Measurements from ENCODE around the gene SOD2. TPM values are rescaled to one million over a fixed set of nuclear protein-coding genes. Genes with fewer than 3 reads are reported as not detected.

Gene SOD2
- total RNA-seq, 2 experiments from 2014 or later: 36.4 to 49.2 TPM

DNA sequence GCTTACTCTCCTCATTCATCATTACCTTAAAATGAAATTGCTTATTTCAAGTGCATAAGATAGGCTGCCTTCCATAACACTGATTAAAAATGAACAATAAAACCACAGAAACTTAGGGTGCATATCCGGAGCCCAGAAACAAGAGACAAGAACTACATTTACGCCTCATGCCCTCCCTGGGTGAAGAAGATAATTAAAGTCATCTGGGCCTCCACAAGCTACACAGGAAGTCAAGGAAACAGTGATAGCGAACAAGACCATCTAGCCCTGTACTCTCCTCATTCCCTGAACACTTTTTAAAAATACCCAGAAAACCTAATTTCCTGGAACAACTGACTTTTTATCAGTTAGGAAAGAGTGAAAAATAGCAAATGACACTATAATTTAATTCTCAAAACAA, 6.3 kb downstream of the SOD2 start:
- H3K36me3 ChIP-seq (ENCODE audit: insufficient read depth, low read length): peaks cover 69% of the 10 kb centered on the region
- ChIA-PET POLR2A (no interaction called here), CTCF (ENCODE audit: unreplicated experiment) (no interaction called here)
- H3K27ac ChIP-seq (ENCODE audit: low read depth, low read length, poor library complexity, severe bottlenecking): no peak overlapping the region
- intact Hi-C loops (cut with micrococcal nuclease; ENCODE audit: unreplicated experiment): no loop called here
- BruUV-seq (replicated peaks): no TSS peak
- TF ChIP-seq, protein P1, sequence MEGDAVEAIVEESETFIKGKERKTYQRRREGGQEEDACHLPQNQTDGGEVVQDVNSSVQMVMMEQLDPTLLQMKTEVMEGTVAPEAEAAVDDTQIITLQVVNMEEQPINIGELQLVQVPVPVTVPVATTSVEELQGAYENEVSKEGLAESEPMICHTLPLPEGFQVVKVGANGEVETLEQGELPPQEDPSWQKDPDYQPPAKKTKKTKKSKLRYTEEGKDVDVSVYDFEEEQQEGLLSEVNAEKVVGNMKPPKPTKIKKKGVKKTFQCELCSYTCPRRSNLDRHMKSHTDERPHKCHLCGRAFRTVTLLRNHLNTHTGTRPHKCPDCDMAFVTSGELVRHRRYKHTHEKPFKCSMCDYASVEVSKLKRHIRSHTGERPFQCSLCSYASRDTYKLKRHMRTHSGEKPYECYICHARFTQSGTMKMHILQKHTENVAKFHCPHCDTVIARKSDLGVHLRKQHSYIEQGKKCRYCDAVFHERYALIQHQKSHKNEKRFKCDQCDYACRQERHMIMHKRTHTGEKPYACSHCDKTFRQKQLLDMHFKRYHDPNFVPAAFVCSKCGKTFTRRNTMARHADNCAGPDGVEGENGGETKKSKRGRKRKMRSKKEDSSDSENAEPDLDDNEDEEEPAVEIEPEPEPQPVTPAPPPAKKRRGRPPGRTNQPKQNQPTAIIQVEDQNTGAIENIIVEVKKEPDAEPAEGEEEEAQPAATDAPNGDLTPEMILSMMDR (conservative IDR thresholded peaks at IDR 0.05; ENCODE audit: low read length): no peak
- TF ChIP-seq EZH2phosphoT487 (IDR thresholded peaks at IDR 0.05; ENCODE audit: borderline replicate concordance, low read depth, low read length): no peak
- no peak for DNase-seq (ENCODE audit: low spot score)
- H3K9me3 ChIP-seq (ENCODE audit: low read length): no peaks in the 10 kb centered on the region
- H3K4me1 ChIP-seq (ENCODE audit: insufficient read depth, low read length, poor library complexity, severe bottlenecking): peaks cover 10% of the 10 kb centered on the region
- H3K4me3 ChIP-seq (ENCODE audit: low read depth, low read length, poor library complexity, severe bottlenecking): no peak overlapping the region
- H4K20me1 ChIP-seq (ENCODE audit: insufficient read depth, low read length): peaks cover 3% of the 10 kb centered on the region; the same call in 1 of the 2 replicates
- no peaks in the 10 kb centered on the region for H3K9me2 ChIP-seq (ENCODE audit: insufficient read depth, low read length)
- H2AFZ ChIP-seq (ENCODE audit: low read length): no peak overlapping the region
- H3K4me2 ChIP-seq (ENCODE audit: low read length): no peak overlapping the region
- H3K79me2 ChIP-seq (ENCODE audit: insufficient read depth, low read depth, low read length): peaks cover 16% of the 10 kb centered on the region; the same call in 1 of the 2 replicates

DNA sequence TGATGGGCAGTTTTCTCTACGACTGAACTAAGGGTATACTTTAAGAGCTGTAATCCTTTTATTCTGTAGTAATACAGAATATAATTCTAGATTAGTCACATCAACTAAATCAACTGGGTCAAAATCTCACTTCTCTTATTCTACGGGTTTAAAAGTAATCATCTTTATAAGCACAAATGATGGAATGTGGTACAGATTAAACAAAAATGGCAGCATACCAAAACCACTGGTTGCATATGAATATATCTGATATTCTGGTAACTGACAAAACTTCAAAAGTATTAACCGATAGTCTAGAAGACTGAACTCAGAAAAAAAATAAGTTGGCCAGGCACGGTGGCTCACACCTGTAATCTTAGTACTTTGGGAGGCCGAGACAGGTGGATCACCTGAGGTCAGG, 7.0 kb downstream of the SOD2 start:
- intact Hi-C loops (cut with micrococcal nuclease; ENCODE audit: unreplicated experiment): no loop called here
- TF ChIP-seq, protein P1 (conservative IDR thresholded peaks at IDR 0.05; ENCODE audit: low read length): no peak
- no peak for TF ChIP-seq EZH2phosphoT487 (IDR thresholded peaks at IDR 0.05; ENCODE audit: borderline replicate concordance, low read depth, low read length)
- peaks cover 10% of the 10 kb centered on the region; the same call in 1 of the 2 replicates for H3K79me2 ChIP-seq (ENCODE audit: insufficient read depth, low read depth, low read length)

GRCh38 chr6:159684013-159684304, 9.1 kb downstream of the SOD2 start:
- Histone ChIP-seq H3K9me2 (ENCODE audit: insufficient read depth, low read length) (no peaks in the 10 kb centered on the region), H3K4me3 (ENCODE audit: low read depth, low read length, poor library complexity, severe bottlenecking) (no peak overlapping the region), H3K4me2 (ENCODE audit: low read length) (no peak overlapping the region), H2AFZ (ENCODE audit: low read length) (no peak overlapping the region), H3K4me1 (ENCODE audit: insufficient read depth, low read length, poor library complexity, severe bottlenecking) (no peaks in the 10 kb centered on the region), H4K20me1 (ENCODE audit: insufficient read depth, low read length) (no peaks in the 10 kb centered on the region), H3K27ac (ENCODE audit: low read depth, low read length, poor library complexity, severe bottlenecking) (no peak overlapping the region), H3K36me3 (ENCODE audit: insufficient read depth, low read length) (peaks cover 86% of the 10 kb centered on the region), H3K9me3 (ENCODE audit: low read length) (no peaks in the 10 kb centered on the region), H3K79me2 (ENCODE audit: insufficient read depth, low read depth, low read length) (no peaks in the 10 kb centered on the region)
- intact Hi-C loops (cut with micrococcal nuclease; ENCODE audit: unreplicated experiment): no loop called here
- DNase-seq (ENCODE audit: low spot score): no peak
- TF ChIP-seq, protein P1 (conservative IDR thresholded peaks at IDR 0.05; ENCODE audit: low read length): no peak
- no peak for TF ChIP-seq EZH2phosphoT487 (IDR thresholded peaks at IDR 0.05; ENCODE audit: borderline replicate concordance, low read depth, low read length)
- ChIA-PET POLR2A (interaction anchor here (0.7 kb wide), 1 partner anchor 295 kb away, joined by 3 read pairs; no protein-coding TSS in a partner anchor), CTCF (ENCODE audit: unreplicated experiment) (no interaction called here)
- BruUV-seq (replicated peaks): no TSS peak

More for the DNA sequence above, 7.0 kb downstream of the SOD2 start:
- BruUV-seq (replicated peaks): no TSS peak
- no peaks in the 10 kb centered on the region for H3K9me3 ChIP-seq (ENCODE audit: low read length)
- no peaks in the 10 kb centered on the region for H4K20me1 ChIP-seq (ENCODE audit: insufficient read depth, low read length)
- H3K4me3 ChIP-seq (ENCODE audit: low read depth, low read length, poor library complexity, severe bottlenecking): no peak overlapping the region
- no peaks in the 10 kb centered on the region for H3K9me2 ChIP-seq (ENCODE audit: insufficient read depth, low read length)
- ChIA-PET POLR2A (interaction anchor here (0.6 kb wide), 1 partner anchor 122 kb away, joined by 4 read pairs; no protein-coding TSS in a partner anchor), CTCF (ENCODE audit: unreplicated experiment) (no interaction called here)
- H3K4me2 ChIP-seq (ENCODE audit: low read length): no peak overlapping the region
- H3K27ac ChIP-seq (ENCODE audit: low read depth, low read length, poor library complexity, severe bottlenecking): no peak overlapping the region
- no peak for DNase-seq (ENCODE audit: low spot score)
- no peak overlapping the region for H2AFZ ChIP-seq (ENCODE audit: low read length)
- H3K4me1 ChIP-seq (ENCODE audit: insufficient read depth, low read length, poor library complexity, severe bottlenecking): peaks cover 5% of the 10 kb centered on the region
- peaks cover 76% of the 10 kb centered on the region for H3K36me3 ChIP-seq (ENCODE audit: insufficient read depth, low read length)

All from OCI-LY7 (cell line).